Coronary artery (tissue), 2 donors: Measurements from ENCODE around the gene RIC8A.

Experiments
- DNase-seq: peaks from one replicate; pipeline ENCODE4 v3.0.0-alpha.2; 2017; ENCODE audit warnings: low spot score
- H3K27ac ChIP-seq, 2 donors: fragments of 200-600 bp; sonication (generic); one replicate each; pipeline ENCODE4 v1.5.1; 2016 to 2019
- H3K4me3 ChIP-seq: fragments of 200-600 bp; sonication (generic); 2 replicates; pipeline ENCODE4 v1.5.1; 2016; ENCODE audit warnings: mild to moderate bottlenecking, moderate library complexity
- TF ChIP-seq, protein P1 (sequence below): fragments of 200-600 bp; sonication (generic); IDR thresholded peaks from one replicate; pipeline ENCODE4 v1.5.1; 2019; ENCODE audit warnings: antibody characterized with exemption

Gene RIC8A

DNA sequence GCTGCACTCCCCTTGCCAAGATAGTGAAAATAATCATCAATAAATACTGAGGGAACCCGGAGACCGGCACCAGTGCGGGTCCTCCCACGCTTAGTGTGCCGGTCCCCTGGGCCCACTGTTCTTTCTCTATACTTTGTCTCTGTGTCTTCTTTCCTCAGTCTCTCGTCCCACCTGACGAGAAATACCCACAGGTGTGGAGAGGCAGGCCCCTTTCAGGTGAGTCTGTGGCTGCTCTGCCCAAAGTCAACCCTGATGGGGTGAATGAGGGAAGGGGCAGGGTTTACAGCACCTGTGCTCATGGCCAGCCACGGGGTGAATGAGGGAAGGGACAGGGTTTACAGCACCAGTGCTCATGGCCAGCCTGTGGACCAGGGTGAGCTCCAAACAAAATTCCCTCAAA is 5.0 kb upstream of the RIC8A start:
- H3K27ac ChIP-seq, result no peak overlapping the region
- H3K4me3 ChIP-seq, result no peak overlapping the region
- DNase-seq, result peak; percentile 62
- TF ChIP-seq, protein P1, sequence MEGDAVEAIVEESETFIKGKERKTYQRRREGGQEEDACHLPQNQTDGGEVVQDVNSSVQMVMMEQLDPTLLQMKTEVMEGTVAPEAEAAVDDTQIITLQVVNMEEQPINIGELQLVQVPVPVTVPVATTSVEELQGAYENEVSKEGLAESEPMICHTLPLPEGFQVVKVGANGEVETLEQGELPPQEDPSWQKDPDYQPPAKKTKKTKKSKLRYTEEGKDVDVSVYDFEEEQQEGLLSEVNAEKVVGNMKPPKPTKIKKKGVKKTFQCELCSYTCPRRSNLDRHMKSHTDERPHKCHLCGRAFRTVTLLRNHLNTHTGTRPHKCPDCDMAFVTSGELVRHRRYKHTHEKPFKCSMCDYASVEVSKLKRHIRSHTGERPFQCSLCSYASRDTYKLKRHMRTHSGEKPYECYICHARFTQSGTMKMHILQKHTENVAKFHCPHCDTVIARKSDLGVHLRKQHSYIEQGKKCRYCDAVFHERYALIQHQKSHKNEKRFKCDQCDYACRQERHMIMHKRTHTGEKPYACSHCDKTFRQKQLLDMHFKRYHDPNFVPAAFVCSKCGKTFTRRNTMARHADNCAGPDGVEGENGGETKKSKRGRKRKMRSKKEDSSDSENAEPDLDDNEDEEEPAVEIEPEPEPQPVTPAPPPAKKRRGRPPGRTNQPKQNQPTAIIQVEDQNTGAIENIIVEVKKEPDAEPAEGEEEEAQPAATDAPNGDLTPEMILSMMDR, result no peak

DNA sequence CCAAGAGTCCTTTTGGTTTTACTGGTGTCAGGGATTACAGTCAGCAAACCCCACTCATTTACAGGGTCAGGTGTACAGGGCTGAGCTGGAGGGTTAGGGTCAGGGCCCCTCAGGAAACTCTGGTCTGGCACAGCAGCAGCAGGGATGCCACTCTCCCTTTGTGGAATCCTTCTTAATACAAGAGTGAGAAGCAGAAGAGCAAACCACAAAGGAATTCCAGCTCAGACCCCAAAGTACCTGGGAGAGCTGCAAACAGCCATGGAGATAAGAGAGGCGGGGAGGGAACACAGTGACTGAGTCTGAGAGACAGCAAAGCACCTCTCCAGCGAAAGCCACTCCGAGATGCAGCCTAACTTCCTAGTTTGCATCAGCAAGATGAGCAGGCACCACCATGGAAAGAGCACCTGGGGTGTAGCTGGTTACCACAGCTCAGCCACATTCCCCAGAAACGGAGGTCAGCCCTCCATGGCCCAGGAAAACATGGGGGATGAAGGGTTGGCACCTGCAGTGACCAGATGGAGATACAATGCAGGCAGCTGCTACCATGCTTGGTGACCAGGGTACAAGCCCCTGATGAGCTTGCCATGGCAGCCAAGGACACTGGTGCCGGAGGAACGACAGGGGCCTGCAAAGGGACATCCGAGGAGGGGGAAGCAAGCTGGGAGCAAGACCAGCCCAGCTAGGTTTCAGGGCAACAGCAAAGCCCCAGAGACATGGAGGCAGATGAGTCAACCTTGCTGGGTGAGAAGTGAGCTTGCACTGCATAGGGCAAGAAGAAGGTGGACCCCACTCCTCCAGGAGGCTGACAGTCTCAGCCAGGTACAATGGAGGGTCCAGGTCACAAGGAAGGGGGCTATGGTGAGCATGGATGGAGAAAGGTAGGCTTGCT is 4.2 kb upstream of the RIC8A start:
- TF ChIP-seq, protein P1, result no peak
- H3K4me3 ChIP-seq, result no peak overlapping the region
- no peak overlapping the region for H3K27ac ChIP-seq
- DNase-seq, result peak; percentile 68

DNA sequence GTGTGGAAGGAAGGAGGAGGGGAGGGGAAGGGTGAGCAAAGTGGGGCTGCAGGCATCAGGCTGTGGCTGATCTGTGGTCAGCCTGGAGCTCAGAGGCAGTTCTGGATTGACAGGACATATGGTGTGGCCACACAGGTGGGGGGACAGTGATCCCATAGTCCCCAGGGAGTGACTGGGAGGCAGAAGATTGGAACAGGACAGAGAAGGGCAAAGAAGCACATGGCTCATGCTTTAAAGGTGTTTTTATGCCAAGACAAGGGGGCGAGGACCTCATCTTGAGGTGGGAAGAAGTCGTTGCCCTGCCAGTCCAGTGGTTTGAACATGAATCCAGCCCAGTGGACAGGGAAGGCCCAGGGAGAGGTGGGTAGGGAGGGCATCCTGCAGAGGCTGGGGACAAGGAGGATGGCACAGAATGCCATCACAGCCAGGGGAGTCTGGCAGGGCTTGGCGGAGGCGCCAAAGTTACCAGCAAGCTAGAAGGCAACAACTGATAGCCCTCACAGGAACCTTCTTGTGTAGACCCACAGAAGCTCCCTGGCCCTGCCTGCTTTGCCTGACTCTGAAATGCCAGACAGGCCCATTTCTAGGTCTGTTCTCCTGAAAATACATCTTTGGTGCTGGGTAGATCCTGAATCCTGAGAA is 3.4 kb upstream of the RIC8A start:
- TF ChIP-seq, protein P1, result no peak
- Histone ChIP-seq H3K4me3 (no peak overlapping the region), H3K27ac (no peak overlapping the region)
- DNase-seq, result peak; percentile 70

DNA sequence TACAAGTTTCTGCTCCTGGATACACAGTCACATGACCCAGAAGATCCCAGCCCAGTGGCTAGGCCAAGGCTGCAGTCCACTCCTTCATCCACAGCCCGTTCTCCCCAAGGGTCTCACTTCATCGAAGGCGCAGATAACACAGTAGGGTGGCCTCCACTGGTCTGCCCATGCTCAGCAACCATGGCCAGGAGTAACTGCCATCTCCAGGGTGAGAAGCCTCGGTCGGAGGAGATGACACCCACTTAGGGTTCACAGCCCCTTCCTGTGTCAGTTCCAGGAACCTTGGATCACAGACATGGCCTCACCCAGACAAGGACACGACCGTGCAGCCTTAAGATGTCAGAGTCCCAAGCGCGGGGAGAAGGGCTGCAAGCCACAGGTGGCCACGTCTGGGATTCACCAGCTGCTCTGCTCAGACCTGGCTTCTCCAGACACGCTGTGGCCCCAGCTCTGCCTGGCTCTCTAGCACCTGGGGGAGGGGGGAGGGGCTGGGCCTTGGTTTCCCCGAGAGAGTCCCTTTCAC is 2.9 kb upstream of the RIC8A start:
- TF ChIP-seq, protein P1, result no peak
- Histone ChIP-seq H3K4me3 (peak overlapping the region; percentile 77), H3K27ac (no peak overlapping the region)
- peak; percentile 72 for DNase-seq

DNA sequence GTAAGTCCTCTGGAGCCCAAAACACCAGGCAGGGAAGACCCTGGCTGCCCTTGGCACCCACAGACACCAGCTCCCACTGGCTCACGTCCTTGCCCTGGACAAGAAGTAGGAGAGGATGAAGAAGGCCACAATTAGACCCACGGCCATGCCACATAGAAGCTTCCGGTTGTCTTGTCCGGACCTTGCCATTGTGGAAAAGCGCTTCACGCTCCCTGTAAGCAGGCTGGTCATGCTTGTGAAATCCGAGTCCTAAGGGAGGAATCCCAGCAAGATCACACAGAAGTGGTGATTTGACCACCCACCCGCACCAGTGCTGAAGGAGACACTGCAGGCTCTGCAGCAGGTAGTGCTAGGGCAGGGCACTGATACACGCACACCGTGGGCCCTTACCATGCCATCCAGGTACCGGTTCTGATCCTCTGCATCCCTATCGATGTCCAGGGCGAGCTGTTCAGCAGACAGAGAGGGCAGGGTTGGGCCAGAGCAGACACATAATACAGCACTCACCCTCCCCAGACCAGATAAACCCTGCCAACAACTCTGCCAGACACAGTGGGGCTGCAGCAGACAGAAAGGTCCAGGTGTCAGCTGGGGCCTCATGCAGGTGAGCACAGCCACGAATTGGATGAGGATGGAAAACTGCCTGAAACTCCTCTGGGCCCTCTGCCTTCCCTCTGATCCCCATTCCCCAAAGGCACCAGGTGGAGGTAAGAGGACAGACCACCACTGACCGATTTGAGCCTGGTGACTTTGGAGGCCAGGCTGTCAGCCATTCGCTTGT is 2.1 kb upstream of the RIC8A start:
- peak overlapping the region; percentile 77 for H3K4me3 ChIP-seq
- no peak overlapping the region for H3K27ac ChIP-seq

DNA sequence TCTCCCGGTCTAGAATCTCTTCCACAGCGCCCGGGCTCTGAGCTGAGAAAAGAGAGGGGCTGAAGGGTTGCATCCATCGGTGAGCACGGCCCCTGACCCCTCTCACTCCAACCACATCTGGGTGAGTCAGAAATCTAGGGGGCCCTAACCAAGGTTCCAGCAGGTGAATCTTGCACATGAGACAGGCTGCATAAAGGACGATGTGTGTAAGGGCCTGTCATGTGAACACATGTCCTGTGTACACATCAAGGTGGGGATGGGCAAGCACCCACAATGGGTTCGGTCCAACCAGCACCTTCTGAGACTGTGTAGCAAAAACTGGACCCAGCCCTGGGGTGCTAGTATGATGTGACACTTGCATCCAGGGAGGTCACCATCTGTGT is 1.5 kb upstream of the RIC8A start:
- Histone ChIP-seq H3K4me3 (peak overlapping the region; percentile 77), H3K27ac (no peak overlapping the region)
- TF ChIP-seq, protein P1, result no peak
- DNase-seq, result peak; percentile 73

More for the DNA sequence above, 2.1 kb upstream of the RIC8A start:
- TF ChIP-seq, protein P1, result no peak
- peak; percentile 69 for DNase-seq
